Activated naive CD4-positive, alpha-beta T cell treated with Interleukin-2 at 50 U/mL for 16 hours (primary cell): Measurements from ENCODE around the gene AGBL1.

Experiments
- DNase-seq: peaks from one replicate; pipeline ENCODE4 v3.0.0-alpha.2; 2020

Gene AGBL1

GRCh38 chr15:86754846-86755245, 675.2 kb downstream of the AGBL1 start:
- no peak for DNase-seq

DNA sequence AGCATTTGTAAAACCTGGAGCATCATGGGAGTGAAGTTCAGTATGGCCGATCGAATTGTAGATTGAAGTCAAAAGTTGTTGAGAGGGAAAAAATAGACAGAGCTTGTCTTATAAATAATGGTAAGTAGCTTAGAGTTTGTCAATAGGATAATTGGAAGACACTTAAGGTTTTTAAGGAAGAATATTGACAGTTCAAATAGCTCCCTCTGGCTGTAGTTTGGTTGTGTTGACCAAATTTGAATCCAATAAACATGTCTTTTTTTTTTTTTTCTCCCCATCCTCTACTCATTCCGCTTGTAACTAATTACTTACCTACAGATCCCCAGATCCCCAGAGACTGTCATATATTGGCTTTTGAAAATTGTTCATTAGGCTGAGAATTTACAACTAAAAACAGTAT, 677.0 kb downstream of the AGBL1 start:
- no peak for DNase-seq

DNA sequence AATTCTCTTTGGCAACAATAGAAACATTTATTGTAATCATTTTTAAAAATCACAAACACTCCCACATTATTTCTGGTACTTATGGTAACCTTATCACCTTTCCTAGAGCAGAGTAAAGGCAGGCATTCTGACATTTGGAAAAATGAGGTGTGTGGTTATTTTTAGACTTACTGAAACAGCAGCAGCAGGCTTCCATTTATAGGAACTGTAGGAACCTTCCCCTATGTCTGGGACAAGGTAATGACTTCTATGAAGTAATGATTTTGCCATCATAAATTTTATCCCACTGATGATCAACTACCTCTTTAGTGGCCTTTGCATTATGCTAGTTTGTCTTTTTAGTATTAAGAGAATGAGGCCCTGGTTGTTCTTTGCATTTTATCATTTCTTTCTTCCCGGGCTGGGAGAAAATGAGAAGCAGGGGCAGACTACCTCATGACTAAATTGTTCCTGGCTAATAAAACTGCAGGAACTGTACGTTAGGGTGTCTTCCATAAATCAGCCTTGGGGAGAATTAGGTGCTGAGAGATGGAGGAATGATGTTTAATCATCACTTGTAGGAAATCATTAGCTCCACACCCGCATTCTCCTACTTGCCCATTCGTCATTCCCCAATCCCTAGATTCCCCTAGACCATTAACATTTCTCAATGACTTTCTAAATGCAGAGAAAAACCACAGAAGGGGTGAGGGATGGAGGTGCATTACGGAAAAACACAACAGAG, 680.3 kb downstream of the AGBL1 start:
- no peak for DNase-seq

DNA sequence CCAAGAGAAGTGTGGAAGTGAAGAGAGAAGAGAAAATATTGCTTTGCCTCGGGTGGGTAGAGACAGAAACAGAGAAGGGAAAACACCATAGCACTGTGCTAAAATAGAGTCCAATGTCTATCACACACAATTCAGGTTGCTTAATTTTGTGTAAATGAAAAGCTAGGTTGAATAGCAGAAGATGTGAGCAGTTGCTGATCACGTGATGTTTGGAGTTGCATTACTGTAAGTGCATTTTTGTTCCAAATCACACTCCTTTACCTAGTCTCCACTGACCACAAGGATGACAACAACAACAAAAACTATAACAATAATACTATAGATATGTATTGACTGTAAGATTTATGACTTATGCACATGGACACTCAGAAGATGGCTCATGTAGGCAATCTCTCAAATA, 683.2 kb downstream of the AGBL1 start:
- no peak for DNase-seq

GRCh38 chr15:86764021-86764420, 684.4 kb downstream of the AGBL1 start:
- DNase-seq, result no peak

DNA sequence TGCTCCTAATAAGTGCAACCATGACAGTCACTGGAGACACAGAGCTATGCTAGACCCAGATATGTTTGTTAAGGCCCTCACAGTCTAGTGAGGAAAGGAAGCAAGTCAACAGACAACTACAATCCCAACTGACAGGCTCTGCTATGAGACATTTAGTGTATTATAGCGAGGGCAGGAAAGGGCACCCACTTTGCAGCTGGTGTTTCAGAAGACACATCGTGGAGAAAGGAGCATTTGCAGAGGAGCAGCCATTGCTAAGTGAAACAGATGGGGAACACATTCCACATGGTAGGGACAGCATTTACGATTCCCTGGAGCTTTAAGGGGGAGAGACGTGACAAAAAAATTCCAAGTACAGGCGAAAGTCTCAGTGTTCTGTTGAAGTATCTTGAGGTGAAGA, 685.6 kb downstream of the AGBL1 start:
- DNase-seq, result no peak

DNA sequence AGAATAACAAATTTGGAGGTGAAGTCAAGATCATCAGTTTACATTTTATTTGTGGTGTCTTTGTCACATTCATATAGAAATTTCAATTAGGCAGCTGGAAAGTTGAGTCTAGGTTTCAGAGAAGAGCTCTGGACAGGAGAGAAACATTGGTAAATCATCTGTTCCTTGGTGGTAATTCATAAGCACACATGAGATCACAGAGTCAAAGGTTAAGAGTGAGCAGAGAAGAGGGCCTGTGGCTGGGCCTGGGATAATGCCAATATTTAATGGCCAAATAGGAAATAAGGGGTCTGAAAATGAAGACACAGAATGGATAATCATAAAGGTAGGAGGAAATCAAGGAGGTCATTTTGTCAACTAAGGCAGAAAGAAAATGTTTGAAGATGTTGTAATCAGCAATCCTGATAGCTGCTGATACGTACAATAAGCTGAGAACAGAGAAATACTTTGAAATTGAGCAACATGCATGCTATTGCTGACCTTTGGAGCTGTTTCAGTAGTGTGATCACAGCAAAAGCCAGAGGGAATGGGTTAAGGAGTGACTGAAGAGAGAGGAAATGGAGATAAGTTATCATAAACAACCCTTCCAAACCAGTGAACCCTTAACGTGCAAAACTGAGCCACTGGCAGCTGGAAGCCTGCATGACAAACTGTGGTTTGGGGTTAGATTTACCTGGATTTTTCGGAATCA, 692.8 kb downstream of the AGBL1 start:
- DNase-seq, result no peak

- no peak for DNase-seq
Measured at GRCh38 chr15:86773736-86774135, 694.1 kb downstream of the AGBL1 start.

DNA sequence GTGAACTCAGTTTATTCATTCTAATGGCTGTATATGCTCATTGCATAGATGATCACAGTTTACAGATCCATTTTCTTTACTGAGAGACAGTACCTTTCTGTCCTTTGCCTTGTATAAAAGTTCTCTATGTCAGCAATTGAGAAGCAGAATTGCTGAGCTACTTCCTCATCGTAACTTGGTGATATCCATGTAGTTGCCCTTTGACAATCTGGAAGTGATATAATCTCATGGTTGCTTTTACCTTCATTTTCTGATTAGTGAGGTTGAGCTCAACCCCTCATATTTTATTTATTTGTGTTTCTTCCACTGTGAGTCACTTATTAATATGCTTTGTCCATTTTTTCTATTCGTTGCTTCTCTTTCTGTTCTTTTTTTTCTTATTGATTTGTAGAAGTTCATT, 696.5 kb downstream of the AGBL1 start:
- no peak for DNase-seq

DNA sequence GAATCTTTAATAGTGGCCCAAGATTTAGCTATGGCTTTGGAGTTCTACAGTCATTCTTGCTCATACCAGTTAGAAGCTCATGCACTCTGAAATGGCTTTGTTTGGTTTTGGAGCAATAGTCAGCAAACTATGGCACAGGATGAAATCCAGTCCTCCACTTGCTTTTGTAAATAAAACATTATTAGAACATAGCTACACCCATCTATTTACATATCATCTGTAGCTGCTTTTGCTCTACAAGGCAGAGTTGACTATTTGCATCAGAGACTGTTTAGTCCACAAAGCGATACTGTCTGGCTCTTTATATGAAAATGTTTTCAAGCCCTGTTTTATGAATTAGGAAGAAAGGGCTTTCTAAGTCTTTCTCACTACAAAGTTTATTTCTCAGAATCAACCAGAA, 716.9 kb downstream of the AGBL1 start:
- DNase-seq, result no peak

GRCh38 chr15:86797135-86797534, 717.5 kb downstream of the AGBL1 start:
- no peak for DNase-seq

GRCh38 chr15:86799226-86799625, 719.6 kb downstream of the AGBL1 start:
- DNase-seq, result no peak

GRCh38 chr15:86802244-86802643, 722.6 kb downstream of the AGBL1 start:
- DNase-seq, result no peak

DNA sequence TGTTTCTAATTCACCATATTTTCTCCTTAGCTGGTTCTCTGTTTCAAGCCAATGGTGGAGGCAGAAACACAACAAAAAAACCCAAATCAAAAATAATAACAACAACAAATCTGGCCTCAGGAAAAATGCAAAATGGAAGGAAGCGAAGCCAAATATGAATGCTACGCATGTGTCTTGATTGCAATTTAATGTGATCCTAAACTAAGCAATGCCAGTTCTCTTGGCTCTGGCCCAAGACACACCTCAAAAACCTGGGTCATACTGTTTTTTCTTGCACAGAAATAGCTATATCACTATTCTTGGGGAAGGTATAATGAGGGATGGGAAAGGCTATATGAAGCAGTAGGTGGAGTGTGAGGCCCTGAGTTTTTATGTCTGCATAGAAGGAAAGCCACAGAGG, 724.7 kb downstream of the AGBL1 start:
- no peak for DNase-seq

DNA sequence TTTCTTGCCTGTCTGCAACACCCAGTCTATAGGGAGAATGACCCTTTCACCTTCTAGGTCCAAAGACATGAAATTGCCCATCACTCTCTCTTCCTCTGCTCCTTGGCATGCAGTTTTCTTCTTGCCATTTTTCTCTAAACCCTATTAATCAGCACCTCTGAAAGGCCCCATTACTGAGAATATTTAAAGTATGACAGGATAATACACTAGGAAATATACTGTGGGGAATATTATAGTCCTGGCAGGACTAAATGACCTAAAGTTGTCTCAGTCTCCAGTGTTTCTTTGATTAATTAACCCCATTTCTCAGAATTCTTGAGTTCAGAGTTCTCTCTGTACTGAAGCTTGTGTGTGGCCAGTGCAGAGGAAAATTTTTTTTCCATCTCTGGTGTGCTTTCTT, 730.7 kb downstream of the AGBL1 start:
- DNase-seq, result no peak

- DNase-seq, result no peak
Measured at GRCh38 chr15:86813892-86814291, 734.2 kb downstream of the AGBL1 start.

DNA sequence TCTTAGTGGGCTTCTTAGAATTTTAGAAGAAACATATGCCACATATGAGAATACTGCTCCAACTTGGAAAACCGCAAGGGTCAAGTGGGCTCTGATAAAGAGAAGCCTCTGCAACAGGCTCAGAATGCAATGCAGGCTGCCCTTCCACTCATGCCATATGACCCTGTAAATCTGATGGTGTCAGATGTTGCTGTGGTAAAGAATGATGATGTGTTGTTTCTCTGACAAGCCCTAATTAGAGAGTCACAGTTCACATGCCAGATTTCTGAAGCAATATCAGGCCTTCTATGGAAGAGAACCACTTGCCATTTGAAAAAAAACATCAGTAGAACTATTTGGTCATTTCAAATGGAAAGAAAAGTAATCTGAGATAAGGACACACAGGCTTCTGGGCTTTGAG, 749.6 kb downstream of the AGBL1 start:
- DNase-seq, result no peak

DNA sequence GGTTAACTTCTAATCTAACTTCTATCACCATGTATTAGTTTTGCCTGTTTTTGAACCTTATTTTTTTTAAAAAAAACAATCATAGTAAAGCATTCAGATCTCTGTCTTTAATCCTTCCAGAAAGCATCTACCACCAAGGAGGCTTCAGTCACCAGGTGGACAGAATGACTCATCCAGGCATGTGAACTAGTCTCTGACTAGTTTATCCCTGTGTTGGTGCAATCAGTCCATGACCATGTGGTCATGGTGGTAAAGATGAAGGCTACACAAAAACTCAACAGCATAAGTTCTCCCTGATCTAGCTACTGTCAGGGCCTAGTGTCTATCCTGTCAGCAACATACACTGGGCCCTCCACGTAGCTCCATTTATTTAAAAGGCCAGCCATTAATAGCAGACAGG, 750.6 kb downstream of the AGBL1 start:
- DNase-seq, result no peak

DNA sequence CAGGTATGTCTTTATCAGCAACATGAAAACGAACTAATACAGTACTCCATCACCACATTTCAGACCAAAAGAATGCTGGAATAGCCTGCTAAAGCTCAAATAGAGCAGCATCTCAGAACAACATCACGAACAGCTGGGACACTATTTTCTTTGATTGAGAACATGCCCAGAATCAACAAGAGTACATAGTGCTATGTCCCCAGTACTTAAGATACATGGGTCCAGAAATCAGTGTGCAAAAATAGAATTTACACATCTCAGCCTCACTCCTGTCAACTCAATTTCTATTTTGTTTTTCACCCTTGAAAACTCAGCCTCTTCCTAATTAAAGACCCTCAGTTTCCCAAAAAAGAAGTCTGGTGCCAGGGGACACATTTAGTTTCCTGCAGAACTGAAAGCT, 753.9 kb downstream of the AGBL1 start:
- no peak for DNase-seq

GRCh38 chr15:86834115-86834863, 754.6 kb downstream of the AGBL1 start:
- DNase-seq, result no peak

- DNase-seq, result no peak
Measured at GRCh38 chr15:86837294-86838061, 757.8 kb downstream of the AGBL1 start.

- no peak for DNase-seq
Measured at GRCh38 chr15:86839502-86839901, 759.8 kb downstream of the AGBL1 start.

GRCh38 chr15:86840996-86841395, 761.3 kb downstream of the AGBL1 start:
- no peak for DNase-seq
